ENCODE results near the gene PSD2.
"Not testable (repeated sequence)": the region's sequence is repeated elsewhere in the genome, so short reads cannot be mapped to it uniquely, and the experiment has no call there.

Gene PSD2

DNA sequence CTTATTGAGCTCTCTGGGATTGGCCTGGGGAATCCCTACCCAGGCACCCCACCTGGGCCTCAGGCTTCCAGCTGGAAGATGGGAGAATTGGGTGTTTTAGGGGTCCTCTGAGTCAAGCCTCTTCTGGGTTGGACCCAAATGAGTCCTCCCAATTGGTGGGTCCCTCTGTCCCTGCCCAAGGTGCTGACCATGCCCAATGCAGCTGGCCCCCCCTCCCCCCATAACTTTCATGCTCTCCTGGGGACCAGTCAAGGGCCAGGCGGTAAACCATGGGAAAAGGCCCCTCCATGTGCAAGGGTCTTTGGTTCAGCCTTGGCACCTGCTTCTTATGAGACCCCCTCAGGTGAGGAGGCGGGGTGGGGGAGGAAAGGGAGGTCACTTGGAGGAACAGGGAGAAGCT, 3.4 kb upstream of the PSD2 start:
- no peak for TF ChIP-seq CTCF (conservative IDR thresholded peaks at IDR 0.05; ENCODE audit: low read depth, low read length)
- no peak overlapping the region for H3K4me3 ChIP-seq (ENCODE audit: low read depth, low read length)
- no peak for DNase-seq (ENCODE audit: low read depth)

- not testable (repeated sequence) for H3K4me3 ChIP-seq (ENCODE audit: low read depth, low read length); DNase-seq (ENCODE audit: low read depth)
Measured at GRCh38 chr5:139792655-139793054, 3.0 kb upstream of the PSD2 start.

GRCh38 chr5:139794067-139794846, 1.4 kb upstream of the PSD2 start:
- DNase-seq (ENCODE audit: low read depth), result no peak
- no peak overlapping the region for H3K4me3 ChIP-seq (ENCODE audit: low read depth, low read length)
- TF ChIP-seq CTCF (conservative IDR thresholded peaks at IDR 0.05; ENCODE audit: low read depth, low read length), result no peak

GRCh38 chr5:139796061-139796806, 626 bp downstream of the PSD2 start:
- no peak overlapping the region for H3K4me3 ChIP-seq (ENCODE audit: low read depth, low read length)
- no peak for DNase-seq (ENCODE audit: low read depth)
- TF ChIP-seq CTCF (conservative IDR thresholded peaks at IDR 0.05; ENCODE audit: low read depth, low read length), result no peak

DNA sequence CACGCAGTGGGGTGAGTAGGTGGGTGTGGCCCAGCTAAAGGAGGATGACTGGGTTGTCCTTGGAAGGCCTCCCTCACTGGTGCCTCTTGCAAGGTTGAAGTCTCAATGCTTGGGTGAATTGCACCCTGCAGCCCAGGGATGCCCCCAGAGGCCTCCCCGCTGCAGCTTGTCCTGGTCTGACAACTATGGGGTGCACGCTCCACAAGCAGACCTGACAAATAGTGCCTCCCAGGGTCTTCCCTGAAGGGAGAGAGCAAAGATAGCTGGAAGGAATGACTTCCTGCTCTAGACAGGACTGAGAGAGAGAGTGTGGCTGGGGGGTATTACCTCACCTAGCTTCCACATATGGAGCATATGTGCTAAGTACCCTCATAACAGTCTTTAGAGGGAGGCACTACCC, 1.7 kb downstream of the PSD2 start:
- DNase-seq (ENCODE audit: low read depth), result no peak
- no peak overlapping the region for H3K4me3 ChIP-seq (ENCODE audit: low read depth, low read length)
- no peak for TF ChIP-seq CTCF (conservative IDR thresholded peaks at IDR 0.05; ENCODE audit: low read depth, low read length)

- TF ChIP-seq CTCF (conservative IDR thresholded peaks at IDR 0.05; ENCODE audit: low read depth, low read length), result no peak
- H3K4me3 ChIP-seq (ENCODE audit: low read depth, low read length), result no peak overlapping the region
- DNase-seq (ENCODE audit: low read depth), result no peak
Measured at GRCh38 chr5:139797856-139798510, 2.4 kb downstream of the PSD2 start.

DNA sequence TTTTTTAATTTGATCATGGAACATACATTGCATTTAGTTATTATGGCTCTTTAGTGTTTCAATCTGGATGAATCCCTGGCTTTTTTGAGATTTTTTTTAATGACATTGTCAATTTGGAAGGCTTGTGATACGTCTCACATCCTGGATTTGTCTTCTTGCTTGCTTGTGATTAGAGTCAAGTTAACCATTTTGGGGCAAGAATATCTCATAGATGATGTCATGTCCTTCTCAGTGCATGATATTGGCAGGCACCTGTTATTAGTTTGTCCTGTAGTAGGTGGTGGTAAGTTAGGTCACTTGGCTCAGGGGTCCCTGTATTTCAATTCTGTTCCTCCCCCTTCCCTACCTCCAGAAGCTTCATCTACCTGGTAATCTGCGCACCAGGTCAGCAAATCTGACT, 3.3 kb downstream of the PSD2 start:
- H3K4me3 ChIP-seq (ENCODE audit: low read depth, low read length), result no peak overlapping the region
- no peak for TF ChIP-seq CTCF (conservative IDR thresholded peaks at IDR 0.05; ENCODE audit: low read depth, low read length)
- DNase-seq (ENCODE audit: low read depth), result no peak
